Psoas muscle (tissue), 8 donors: ENCODE data around the gene SLC8A2. TPM values are rescaled to one million over a fixed set of nuclear protein-coding genes. Genes with fewer than 3 reads are reported as not detected.

ENCODE experiments used
- ATAC-seq, 4 donors: fragments of 200-7000 bp; cut with Tn5 transposase; one replicate each; pipeline ENCODE4 v1.9.1; 2020; ENCODE audit warnings: moderate library complexity in 3 of 4, mild to moderate bottlenecking in 2 of 4
- DNase-seq, 2 donors: peaks; one replicate each; pipeline ENCODE4 v3.0.0-alpha.2; 2020
- H3K27ac ChIP-seq: fragments of 200-600 bp; one replicate; pipeline ENCODE4 v1.8.0; 2022
- H3K27me3 ChIP-seq, 3 donors: fragments of 200-600 bp in 1 of 3; one replicate each; pipeline versions ENCODE4 v1.6.1 to v1.8.0; 2013 to 2022; ENCODE audit warnings: low read length in 2 of 3, mild to moderate bottlenecking in 2 of 3, moderate library complexity in 1 of 3; ENCODE audit not compliant: insufficient read depth in 3 of 3
- H3K36me3 ChIP-seq, 2 donors: fragments of 200-600 bp in 1 of 2; one replicate each; pipeline versions ENCODE4 v1.6.1 to v1.8.0; 2013 to 2022; ENCODE audit warnings: low read depth in 1 of 2, mild to moderate bottlenecking in 1 of 2, moderate library complexity in 1 of 2; ENCODE audit not compliant: insufficient read depth in 1 of 2
- H3K4me1 ChIP-seq: fragments of 200-600 bp; one replicate; pipeline ENCODE4 v1.8.0; 2022
- H3K4me3 ChIP-seq: fragments of 200-600 bp; one replicate; pipeline ENCODE4 v1.8.0; 2022; ENCODE audit warnings: mild to moderate bottlenecking
- H3K9me3 ChIP-seq: fragments of 200-600 bp; one replicate; pipeline ENCODE4 v1.8.0; 2022
- CTCF ChIP-seq: fragments of 200-600 bp; IDR thresholded peaks from one replicate; pipeline ENCODE4 v1.8.0; 2022; ENCODE audit warnings: antibody characterized with exemption
- WGBS, 3 donors: extraction: QIAGEN DNeasy Blood & Tissue Kit; methylation state at CpG; one replicate each; pipeline versions ENCODE4 v1.1.6 to v1.1.7; 2013; 5-methylcytosine and 5-hydroxymethylcytosine counted together
- intact Hi-C, 2 donors: fragments of 100-400 bp; cut with DNase I; formaldehyde crosslinking; loops; one replicate each; pipeline versions ENCODE4 v1.11.0 to v1.14.2; 2022
- long read RNA-seq, 2 donors: library from polyadenylated mRNA; unstranded; transcript quantifications; one replicate each; pipeline ENCODE4 v2.0.0, GENCODE V29; 2021
- polyA plus RNA-seq, 3 donors: library from polyadenylated mRNA; stranded (reverse); fragments of 200-250 nt; gene quantifications; one replicate each; pipeline ENCODE4 v1.2.3, GENCODE V29; 2013
- total RNA-seq, 4 donors: library from RNA; stranded (reverse); fragmentation: NEBNext Ultra II Directional in 2 of 4; extraction: Animal tissue kit (Norgen Biotek cat#: 25700) in 2 of 4; gene quantifications; one replicate each; pipeline versions ENCODE4 v1.2.1 to v1.2.4, GENCODE V29; 2021 to 2023
- donor health status: healthy with polysubstance abuse.
- donor health status: DM: no; HTN: no; CAD: no; lungs with moderate emphysema.
- donor health status: Bipolar disorder and iron deficiency.
- donor health status: healthy.
- donor health status: DM: yes; HTN: yes; CAD: no.
- donor health status: DM: no; HTN: no; CAD: no.
- donor health status: DM: no; HTN: no; CAD: no.
- donor health status: DM: yes; HTN: yes; CAD: no.

The SLC8A2 gene
- total RNA-seq = under 1 TPM; 0.13 to 0.54 (median 0.25) TPM
- polyA plus RNA-seq = under 1 TPM in 2 of 3 donors, not detected in 1; 0.12 to 0.18 TPM
- long read RNA-seq, donor 1 = 0 reads
- long read RNA-seq, donor 2 = 0 reads

- no peak within 1 kb of the TSS for H3K27ac ChIP-seq
- ATAC-seq (peak in 3 of 4 donors; percentile 36 to 43 (median 38)), DNase-seq (peak; percentile 43 to 69)
- no peaks in the 10 kb centered on the region for H3K9me3 ChIP-seq
- peaks cover 0 to 49% (median 17%) of the 10 kb centered on the region in 3 donors for H3K27me3 ChIP-seq
- WGBS, 3 donors = 3 to 5% (median 5%) methylated on average over 18 to 26 of the region's 29 CpGs
- no peaks in the 10 kb centered on the region for H3K36me3 ChIP-seq
- TF ChIP-seq CTCF = no peak
- H3K4me3 ChIP-seq = peak within 1 kb of the TSS; percentile 18
- intact Hi-C loops = no loop called here
- H3K4me1 ChIP-seq = no peaks in the 10 kb centered on the region
Observed at GRCh38 chr19:47471733-47472457, at the start of gene SLC8A2. Gene SLC8A2 (minus strand): TSS chr19:47471893. CDS start chr19:47466403, 5,490 bp downstream.

- H3K27me3 ChIP-seq = peaks cover 0 to 5% (median 1%) of the 10 kb centered on the region in 3 donors
- no peak overlapping the region for H3K4me3 ChIP-seq
- no peak overlapping the region for H3K27ac ChIP-seq
- H3K9me3 ChIP-seq = no peaks in the 10 kb centered on the region
- H3K4me1 ChIP-seq = peaks cover 5% of the 10 kb centered on the region
- no peak for TF ChIP-seq CTCF
- DNase-seq (peak in 1 of 2 donors; percentile 23), ATAC-seq (no peak)
- intact Hi-C loops = no loop called here
- no peaks in the 10 kb centered on the region for H3K36me3 ChIP-seq
- 68 to 84% (median 76%) methylated on average over 4 to 6 of the region's 6 CpGs for WGBS, 3 donors
Observed at GRCh38 chr19:47520839-47521238, 49.1 kb upstream of the SLC8A2 start.

GRCh38 chr19:47520343-47520806 lies 48.7 kb upstream of the SLC8A2 start:
- Histone ChIP-seq H3K4me1 (peaks cover 5% of the 10 kb centered on the region), H3K9me3 (no peaks in the 10 kb centered on the region), H3K36me3 (no peaks in the 10 kb centered on the region), H3K27me3 (peaks cover 0 to 5% (median 1%) of the 10 kb centered on the region in 3 donors), H3K4me3 (no peak overlapping the region), H3K27ac (no peak overlapping the region)
- ATAC-seq (no peak), DNase-seq (no peak)
- intact Hi-C loops = no loop called here
- no peak for TF ChIP-seq CTCF
- 70 to 86% (median 75%) methylated on average over 10 of the region's 10 CpGs for WGBS, 3 donors

- TF ChIP-seq CTCF = no peak
- no peak for ATAC-seq
- Histone ChIP-seq H3K4me3 (no peak overlapping the region), H3K36me3 (no peaks in the 10 kb centered on the region), H3K9me3 (no peaks in the 10 kb centered on the region), H3K4me1 (peaks cover 5% of the 10 kb centered on the region), H3K27ac (no peak overlapping the region), H3K27me3 (peaks cover 0 to 5% (median 1%) of the 10 kb centered on the region in 3 donors)
- 70 to 78% (median 71%) methylated on average over 9 of the region's 9 CpGs for WGBS, 3 donors
- DNase-seq = no peak
- intact Hi-C loops = loop anchor here (2.0 to 10.0 kb wide), 2 partner anchors 82 to 186 kb away; no protein-coding TSS in a partner anchor
Observed at GRCh38 chr19:47518854-47519253, 47.2 kb upstream of the SLC8A2 start.
